Esophagus muscularis mucosa (tissue), 4 donors: ENCODE results near the gene NARF.

ENCODE experiments used
- CTCF ChIP-seq, 3 experiments: fragments of 200-600 bp in 2 of 3; fragments of 450-650 bp in 1 of 3; sonication (generic) in 2 of 3; IDR thresholded peaks; one replicate each; pipeline ENCODE4 v1.5.1; 2017 to 2019; ENCODE audit warnings: antibody characterized with exemption in 3 of 3, mild to moderate bottlenecking in 2 of 3, moderate library complexity in 1 of 3
- EP300 ChIP-seq: sonication (generic); formaldehyde crosslinking; IDR thresholded peaks from one replicate; pipeline ENCODE4 v1.6.1; 2017; ENCODE audit warnings: antibody characterized with exemption
- POLR2A ChIP-seq: fragments of 450-650 bp; IDR thresholded peaks from one replicate; pipeline ENCODE4 v1.6.1; 2017; ENCODE audit warnings: antibody characterized with exemption, moderate library complexity, mild to moderate bottlenecking, low read depth
- POLR2AphosphoS5 ChIP-seq, 2 donors: sonication (generic); formaldehyde crosslinking; IDR thresholded peaks; one replicate each; pipeline ENCODE4 v1.6.1; 2017; ENCODE audit warnings: antibody characterized with exemption in 2 of 2

GRCh38 chr17:82518826-82519810 lies 60.6 kb downstream of the NARF start, which contains the start of gene FOXK2:
- TF ChIP-seq POLR2A (peak; percentile 11), EP300 (no peak), CTCF (IDR thresholded peaks at IDR 0.05) (peak in 1 of 3 experiments; percentile 33), POLR2AphosphoS5 (IDR thresholded peaks at IDR 0.05) (peak; percentile 60 to 69)
